GM10266 (cell line): ENCODE data around the gene JMJD8.

Source experiments
- DNase-seq: peaks from one replicate; pipeline ENCODE4 v3.0.0; 2012; ENCODE audit errors: extremely low spot score
- CTCF ChIP-seq: IDR thresholded peaks from 2 replicates; pipeline ENCODE4 v1.5.1; 2012; ENCODE audit warnings: mild to moderate bottlenecking, low read depth; ENCODE audit not compliant: control insufficient read depth, insufficient read depth; ENCODE audit errors: missing control alignments

Gene JMJD8

GRCh38 chr16:675884-676564 is 8.1 kb downstream of the JMJD8 start:
- no peak for TF ChIP-seq CTCF
- no peak for DNase-seq

GRCh38 chr16:674968-675883 is 8.9 kb downstream of the JMJD8 start, which contains the start of gene RHBDL1:
Gene RHBDL1 (plus strand): TSS chr16:675671. CDS start chr16:675791, 120 bp downstream.
- no peak for DNase-seq
- no peak for TF ChIP-seq CTCF

GRCh38 chr16:674214-674881 is 9.8 kb downstream of the JMJD8 start:
- no peak for TF ChIP-seq CTCF
- no peak for DNase-seq

GRCh38 chr16:673399-673991 is 10.6 kb downstream of the JMJD8 start:
- DNase-seq = no peak
- TF ChIP-seq CTCF = no peak

GRCh38 chr16:672851-673250 is 11.3 kb downstream of the JMJD8 start:
- no peak for TF ChIP-seq CTCF
- DNase-seq = no peak

GRCh38 chr16:672371-672770 is 11.8 kb downstream of the JMJD8 start:
- no peak for TF ChIP-seq CTCF

More at GRCh38 chr16:672371-672770, 11.8 kb downstream of the JMJD8 start:
- DNase-seq = no peak
